Esophagus muscularis mucosa (tissue), 4 donors: ENCODE data around the gene SDK2.

Experiments
- CTCF ChIP-seq, 3 experiments: fragments of 200-600 bp in 2 of 3; fragments of 450-650 bp in 1 of 3; sonication (generic) in 2 of 3; IDR thresholded peaks; one replicate each; pipeline ENCODE4 v1.5.1; 2017 to 2019; ENCODE audit warnings: antibody characterized with exemption in 3 of 3, mild to moderate bottlenecking in 2 of 3, moderate library complexity in 1 of 3
- EP300 ChIP-seq: sonication (generic); formaldehyde crosslinking; IDR thresholded peaks from one replicate; pipeline ENCODE4 v1.6.1; 2017; ENCODE audit warnings: antibody characterized with exemption
- POLR2A ChIP-seq: fragments of 450-650 bp; IDR thresholded peaks from one replicate; pipeline ENCODE4 v1.6.1; 2017; ENCODE audit warnings: antibody characterized with exemption, moderate library complexity, mild to moderate bottlenecking, low read depth
- POLR2AphosphoS5 ChIP-seq, 2 donors: sonication (generic); formaldehyde crosslinking; IDR thresholded peaks; one replicate each; pipeline ENCODE4 v1.6.1; 2017; ENCODE audit warnings: antibody characterized with exemption in 2 of 2

DNA sequence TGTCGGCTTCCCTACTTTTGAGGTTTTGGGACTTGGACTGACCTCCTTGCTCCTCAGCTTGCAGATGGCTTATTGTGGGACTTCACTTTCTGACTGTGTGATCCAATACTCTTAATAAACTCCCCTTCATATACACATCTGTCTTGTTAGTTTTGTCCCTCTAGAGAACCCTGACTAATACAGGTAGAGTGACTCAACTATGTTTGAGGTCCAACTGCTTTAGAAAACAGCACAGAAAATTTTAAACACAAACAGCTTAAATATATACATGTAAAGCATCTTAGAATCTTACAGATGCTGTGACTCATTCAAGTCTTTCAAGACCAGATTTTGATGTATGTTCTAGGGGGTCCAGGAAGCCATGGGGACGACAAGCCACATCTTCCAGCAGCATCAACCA is 11.7 kb downstream of the SDK2 start:
- no peak for TF ChIP-seq POLR2A
- TF ChIP-seq CTCF (IDR thresholded peaks at IDR 0.05) = no peak
- no peak for TF ChIP-seq POLR2AphosphoS5 (IDR thresholded peaks at IDR 0.05)
- TF ChIP-seq EP300 = no peak
